Breast epithelium (tissue), 3 donors: Measurements from ENCODE around the gene MRPL21.

ENCODE experiments used
- POLR2A ChIP-seq: fragments of 450-650 bp; IDR thresholded peaks from one replicate; pipeline ENCODE4 v1.6.1; 2016; ENCODE audit warnings: antibody characterized with exemption, mild to moderate bottlenecking, moderate library complexity
- TF ChIP-seq, protein P1 (sequence below), 3 donors: fragments of 450-650 bp; IDR thresholded peaks; one replicate each; pipeline ENCODE4 v1.5.1; 2016 to 2017; ENCODE audit warnings: antibody characterized with exemption in 3 of 3, mild to moderate bottlenecking in 3 of 3, moderate library complexity in 3 of 3

DNA sequence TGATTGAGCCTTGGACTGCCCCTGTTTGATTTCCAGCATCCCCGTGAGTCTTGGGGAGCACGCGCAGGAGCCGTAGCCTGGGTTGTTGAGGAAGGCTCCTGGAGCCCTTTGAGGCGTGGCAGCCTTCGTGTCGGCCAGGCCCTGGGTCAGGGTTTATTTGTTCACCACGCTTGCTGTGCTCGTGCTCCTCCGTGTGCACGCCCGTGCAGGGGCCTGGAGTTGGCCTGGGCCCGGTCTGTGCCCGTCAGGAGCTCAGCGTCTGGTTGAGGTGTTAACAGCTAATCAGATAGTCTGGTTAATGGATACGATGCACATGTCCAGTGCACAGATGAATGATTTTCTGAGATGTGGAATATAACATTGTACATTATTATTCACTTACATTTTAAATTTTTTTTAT lies 8.1 kb upstream of the MRPL21 start:
- no peak for TF ChIP-seq POLR2A
- TF ChIP-seq, protein P1, sequence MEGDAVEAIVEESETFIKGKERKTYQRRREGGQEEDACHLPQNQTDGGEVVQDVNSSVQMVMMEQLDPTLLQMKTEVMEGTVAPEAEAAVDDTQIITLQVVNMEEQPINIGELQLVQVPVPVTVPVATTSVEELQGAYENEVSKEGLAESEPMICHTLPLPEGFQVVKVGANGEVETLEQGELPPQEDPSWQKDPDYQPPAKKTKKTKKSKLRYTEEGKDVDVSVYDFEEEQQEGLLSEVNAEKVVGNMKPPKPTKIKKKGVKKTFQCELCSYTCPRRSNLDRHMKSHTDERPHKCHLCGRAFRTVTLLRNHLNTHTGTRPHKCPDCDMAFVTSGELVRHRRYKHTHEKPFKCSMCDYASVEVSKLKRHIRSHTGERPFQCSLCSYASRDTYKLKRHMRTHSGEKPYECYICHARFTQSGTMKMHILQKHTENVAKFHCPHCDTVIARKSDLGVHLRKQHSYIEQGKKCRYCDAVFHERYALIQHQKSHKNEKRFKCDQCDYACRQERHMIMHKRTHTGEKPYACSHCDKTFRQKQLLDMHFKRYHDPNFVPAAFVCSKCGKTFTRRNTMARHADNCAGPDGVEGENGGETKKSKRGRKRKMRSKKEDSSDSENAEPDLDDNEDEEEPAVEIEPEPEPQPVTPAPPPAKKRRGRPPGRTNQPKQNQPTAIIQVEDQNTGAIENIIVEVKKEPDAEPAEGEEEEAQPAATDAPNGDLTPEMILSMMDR (IDR thresholded peaks at IDR 0.05): no peak
